Stimulated activated naive B cell treated with anti-CD40 and anti-IgM and Interleukin-4, amounts not matched to agents 10 μg/mL and 1 μg/mL and 100 μg/mL, for 72 hours (primary cell): ENCODE results near the gene DNAJA3.
A peak's percentile ranks its signal among the peaks of the same experiment; 100 is the strongest.

Source experiments
- ATAC-seq, 2 donors: fragments of 150-1000 bp; cut with Tn5 transposase; replicated peaks; 2 replicates each; pipeline ENCODE4 v1.10.0; 2021; ENCODE audit warnings: moderate library complexity in 1 of 2
- DNase-seq: peaks from one replicate; pipeline ENCODE4 v3.0.0; 2021
- H3K27ac Mint-ChIP-seq: one replicate; pipeline ENCODE4 v1.8.0; 2022; ENCODE audit warnings: mild to moderate bottlenecking, mixed read lengths
- H3K27me3 Mint-ChIP-seq, 2 donors: one replicate each; pipeline ENCODE4 v1.8.0; 2022; ENCODE audit warnings: mixed read lengths in 2 of 2
- H3K36me3 Mint-ChIP-seq, 2 donors: one replicate each; pipeline ENCODE4 v1.8.0; 2022; ENCODE audit warnings: mixed read lengths in 2 of 2, mild to moderate bottlenecking in 1 of 2
- H3K4me1 Mint-ChIP-seq, 2 donors: one replicate each; pipeline ENCODE4 v1.8.0; 2022; ENCODE audit warnings: mixed read lengths in 2 of 2, mild to moderate bottlenecking in 1 of 2
- H3K4me3 Mint-ChIP-seq, 2 donors: one replicate each; pipeline ENCODE4 v1.8.0; 2022; ENCODE audit warnings: mild to moderate bottlenecking in 2 of 2, mixed read lengths in 2 of 2, moderate library complexity in 1 of 2
- H3K9me3 Mint-ChIP-seq, 2 donors: one replicate each; pipeline ENCODE4 v1.8.0; 2022; ENCODE audit warnings: mixed read lengths in 2 of 2, mild to moderate bottlenecking in 1 of 2

Gene DNAJA3

GRCh38 chr16:4383591-4384444, 41.9 kb upstream of the DNAJA3 start:
- H3K9me3 Mint-ChIP-seq, result no peaks in the 10 kb centered on the region
- no peak overlapping the region for H3K4me3 Mint-ChIP-seq
- H3K27ac Mint-ChIP-seq, result no peak overlapping the region
- H3K36me3 Mint-ChIP-seq, result peaks cover 30 to 40% of the 10 kb centered on the region in 2 donors
- DNase-seq, result no peak
- no peak for ATAC-seq
- H3K27me3 Mint-ChIP-seq, result no peaks in the 10 kb centered on the region
- no peaks in the 10 kb centered on the region for H3K4me1 Mint-ChIP-seq

GRCh38 chr16:4384509-4384942, 41.1 kb upstream of the DNAJA3 start:
- no peak overlapping the region for H3K27ac Mint-ChIP-seq
- DNase-seq, result no peak
- H3K36me3 Mint-ChIP-seq, result peaks cover 32 to 40% of the 10 kb centered on the region in 2 donors
- no peak for ATAC-seq
- H3K9me3 Mint-ChIP-seq, result no peaks in the 10 kb centered on the region
- no peaks in the 10 kb centered on the region for H3K27me3 Mint-ChIP-seq
- no peaks in the 10 kb centered on the region for H3K4me1 Mint-ChIP-seq
- no peak overlapping the region for H3K4me3 Mint-ChIP-seq

GRCh38 chr16:4385066-4385788, 40.4 kb upstream of the DNAJA3 start:
- DNase-seq, result no peak
- Mint-ChIP-seq H3K27ac (no peak overlapping the region), H3K4me3 (no peak overlapping the region)

GRCh38 chr16:4385789-4386450, 39.7 kb upstream of the DNAJA3 start:
- Mint-ChIP-seq H3K4me1 (no peaks in the 10 kb centered on the region), H3K4me3 (no peak overlapping the region), H3K27me3 (no peaks in the 10 kb centered on the region), H3K27ac (no peak overlapping the region), H3K9me3 (no peaks in the 10 kb centered on the region), H3K36me3 (peaks cover 35 to 43% of the 10 kb centered on the region in 2 donors)
- no peak for DNase-seq
- ATAC-seq, result no peak

More at GRCh38 chr16:4385066-4385788, 40.4 kb upstream of the DNAJA3 start:
- H3K4me1 Mint-ChIP-seq, result no peaks in the 10 kb centered on the region
- no peak for ATAC-seq
- H3K36me3 Mint-ChIP-seq, result peaks cover 38 to 44% of the 10 kb centered on the region in 2 donors
- no peaks in the 10 kb centered on the region for H3K27me3 Mint-ChIP-seq
- H3K9me3 Mint-ChIP-seq, result no peaks in the 10 kb centered on the region

GRCh38 chr16:4386451-4386805, 39.2 kb upstream of the DNAJA3 start:
- no peak overlapping the region for H3K27ac Mint-ChIP-seq
- no peaks in the 10 kb centered on the region for H3K4me1 Mint-ChIP-seq
- no peaks in the 10 kb centered on the region for H3K9me3 Mint-ChIP-seq
- peaks cover 37 to 45% of the 10 kb centered on the region in 2 donors for H3K36me3 Mint-ChIP-seq
- H3K4me3 Mint-ChIP-seq, result no peak overlapping the region
- ATAC-seq (no peak), DNase-seq (no peak)
- H3K27me3 Mint-ChIP-seq, result no peaks in the 10 kb centered on the region

- Mint-ChIP-seq H3K36me3 (peaks cover 34 to 43% of the 10 kb centered on the region in 2 donors), H3K27me3 (no peaks in the 10 kb centered on the region), H3K4me3 (no peak overlapping the region), H3K9me3 (no peaks in the 10 kb centered on the region), H3K27ac (no peak overlapping the region), H3K4me1 (no peaks in the 10 kb centered on the region)
- ATAC-seq, result no peak
- no peak for DNase-seq
Observed at GRCh38 chr16:4386951-4387565, 38.6 kb upstream of the DNAJA3 start.

GRCh38 chr16:4387781-4388180, 37.9 kb upstream of the DNAJA3 start:
- H3K4me1 Mint-ChIP-seq, result no peaks in the 10 kb centered on the region
- H3K4me3 Mint-ChIP-seq, result no peak overlapping the region
- H3K36me3 Mint-ChIP-seq, result peaks cover 36 to 41% of the 10 kb centered on the region in 2 donors

GRCh38 chr16:4388271-4389021, 37.2 kb upstream of the DNAJA3 start:
- ATAC-seq (no peak), DNase-seq (no peak)
- Mint-ChIP-seq H3K36me3 (peaks cover 32 to 39% of the 10 kb centered on the region in 2 donors), H3K27me3 (no peaks in the 10 kb centered on the region), H3K9me3 (no peaks in the 10 kb centered on the region), H3K27ac (no peak overlapping the region), H3K4me3 (no peak overlapping the region), H3K4me1 (no peaks in the 10 kb centered on the region)

More at GRCh38 chr16:4387781-4388180, 37.9 kb upstream of the DNAJA3 start:
- Mint-ChIP-seq H3K27me3 (no peaks in the 10 kb centered on the region), H3K9me3 (no peaks in the 10 kb centered on the region), H3K27ac (no peak overlapping the region)
- DNase-seq, result no peak
- no peak for ATAC-seq

- Mint-ChIP-seq H3K9me3 (no peaks in the 10 kb centered on the region), H3K36me3 (peaks cover 34 to 36% of the 10 kb centered on the region in 2 donors), H3K27me3 (no peaks in the 10 kb centered on the region), H3K27ac (no peak overlapping the region), H3K4me3 (no peak overlapping the region), H3K4me1 (no peaks in the 10 kb centered on the region)
- no peak for ATAC-seq
- no peak for DNase-seq
Observed at GRCh38 chr16:4389051-4389955, 36.4 kb upstream of the DNAJA3 start.

- Mint-ChIP-seq H3K27ac (peak overlapping the region; percentile 25), H3K4me1 (no peaks in the 10 kb centered on the region), H3K4me3 (no peak overlapping the region), H3K9me3 (no peaks in the 10 kb centered on the region), H3K27me3 (no peaks in the 10 kb centered on the region), H3K36me3 (peaks cover 40 to 43% of the 10 kb centered on the region in 2 donors)
- no peak for DNase-seq
- no peak for ATAC-seq
Observed at GRCh38 chr16:4390266-4391260, 35.1 kb upstream of the DNAJA3 start.

- Mint-ChIP-seq H3K9me3 (no peaks in the 10 kb centered on the region), H3K27me3 (no peaks in the 10 kb centered on the region), H3K27ac (no peak overlapping the region), H3K4me1 (no peaks in the 10 kb centered on the region), H3K4me3 (no peak overlapping the region), H3K36me3 (peaks cover 38 to 39% of the 10 kb centered on the region in 2 donors)
- ATAC-seq (no peak), DNase-seq (no peak)
Observed at GRCh38 chr16:4391631-4392381, 33.9 kb upstream of the DNAJA3 start.
